GM12878 (cell line): Measurements from ENCODE around the gene HTR1D. TPM values are rescaled to one million over a fixed set of nuclear protein-coding genes. Genes with fewer than 3 reads are reported as not detected.

Experiments
- ATAC-seq: fragments of 200-7000 bp; cut with Tn5 transposase; 3 replicates; pipeline ENCODE4 v1.9.1; 2020; ENCODE audit warnings: mild to moderate bottlenecking, moderate library complexity
- BruUV-seq: library from RNA; stranded (reverse); fragments of 400-500 nt; replicated peaks from 2 replicates; lab custom pipeline; 2021; lab: Mats Ljungman, UMichigan
- CTCF ChIA-PET: fragments of 300-600 bp; sonication (Branson Sonifier 250); formaldehyde crosslinking; extraction: SDS; loops from one replicate; lab custom pipeline; 2021; ENCODE audit warnings: inconsistent platforms; lab: Yijun Ruan, JAX
- POLR2A ChIA-PET: fragments of 350-600 bp; formaldehyde crosslinking; extraction: SDS; loops from one replicate; lab custom pipeline; 2021; ENCODE audit warnings: inconsistent platforms; lab: Charles Lee
- RAD21 ChIA-PET: fragments of 300-600 bp; sonication (Branson Sonifier 250); formaldehyde crosslinking; loops from one replicate; lab custom pipeline; 2023; ENCODE audit warnings: antibody characterized with exemption; ENCODE audit not compliant: unreplicated experiment; lab: Charles Lee
- SMC1A ChIA-PET: fragments of 300-600 bp; sonication (Branson Sonifier 250); formaldehyde crosslinking; loops from one replicate; lab custom pipeline; 2023; ENCODE audit not compliant: unreplicated experiment, uncharacterized antibody; lab: Charles Lee
- DNase-seq: peaks from one replicate; pipeline ENCODE4 v3.0.0-alpha.2; 2011; ENCODE audit warnings: low read depth, low spot score
- FAIRE-seq: peaks from 3 replicates; lab custom pipeline; 2011; peaks lifted over from hg19 to GRCh38; lab: Jason Lieb, UNC
- H2AFZ ChIP-seq: 2 replicates; pipeline ENCODE4 v1.6.0; 2011; ENCODE audit warnings: low read depth, low read length, control low read depth; ENCODE audit not compliant: control insufficient read depth
- H3K27ac ChIP-seq: 2 replicates; pipeline ENCODE4 v1.5.1; 2011; ENCODE audit warnings: control low read depth; ENCODE audit not compliant: control insufficient read depth, insufficient read depth
- H3K27me3 ChIP-seq, 2 experiments: replicated peaks in 1 of 2; 2 replicates each; pipeline versions ENCODE4 v1.6.0 to v1.6.1; 2011; ENCODE audit warnings: low read length in 1 of 2; ENCODE audit not compliant: control insufficient read depth in 2 of 2, insufficient read depth in 2 of 2
- H3K36me3 ChIP-seq, 2 experiments: 2 replicates each; pipeline ENCODE4 v1.5.1; 2011; ENCODE audit warnings: low read length in 1 of 2; ENCODE audit not compliant: control insufficient read depth in 2 of 2, insufficient read depth in 2 of 2
- H3K4me1 ChIP-seq: 2 replicates; pipeline ENCODE4 v1.6.1; 2011; ENCODE audit warnings: mild to moderate bottlenecking, low read length, moderate library complexity, mixed read lengths; ENCODE audit not compliant: control insufficient read depth, insufficient read depth
- H3K4me2 ChIP-seq: 2 replicates; pipeline ENCODE4 v1.6.0; 2011; ENCODE audit warnings: control low read depth; ENCODE audit not compliant: control insufficient read depth, insufficient read depth
- H3K4me3 ChIP-seq: fragments of 200-600 bp; sonication (generic); 2 replicates; pipeline ENCODE4 v1.5.1; 2016
- H3K79me2 ChIP-seq: 2 replicates; pipeline ENCODE4 v1.6.0; 2011; ENCODE audit warnings: low read length; ENCODE audit not compliant: control insufficient read depth, insufficient read depth
- H3K9ac ChIP-seq: 2 replicates; pipeline ENCODE4 v1.8.0; 2011; ENCODE audit warnings: low read length, control low read depth, mixed read lengths; ENCODE audit not compliant: control insufficient read depth, insufficient read depth
- H3K9me3 ChIP-seq: replicated peaks from 3 replicates; pipeline ENCODE4 v1.5.1; 2011; ENCODE audit warnings: mild to moderate bottlenecking, low read length; ENCODE audit not compliant: control insufficient read depth, insufficient read depth
- H4K20me1 ChIP-seq: 2 replicates; pipeline ENCODE4 v1.6.0; 2011; ENCODE audit not compliant: control insufficient read depth, insufficient read depth
- BHLHE40 ChIP-seq, 2 experiments: fragments of 450-650 bp in 1 of 2; IDR thresholded peaks; 2 replicates each; pipeline ENCODE4 v1.6.1; 2011 to 2017; ENCODE audit warnings: low read depth in 2 of 2, borderline replicate concordance in 1 of 2, improper control_type of control experiment in 1 of 2, low read length in 1 of 2, mild to moderate bottlenecking in 1 of 2
- BMI1 ChIP-seq: fragments of 450-650 bp; IDR thresholded peaks from 2 replicates; pipeline ENCODE4 v1.6.1; 2016; ENCODE audit warnings: mild to moderate bottlenecking, moderate library complexity, borderline replicate concordance
- CBFB ChIP-seq: IDR thresholded peaks from 2 replicates; pipeline ENCODE4 v1.6.1; 2016; ENCODE audit warnings: antibody characterized with exemption, low read depth
- CEBPB ChIP-seq, 2 experiments: fragments of 150-350 bp in 1 of 2; IDR thresholded peaks; 2 replicates each; pipeline ENCODE4 v1.6.1; 2012 to 2014; ENCODE audit warnings: low read depth in 2 of 2, low read length in 2 of 2, borderline replicate concordance in 1 of 2, inconsistent platforms in 1 of 2
- EGR1 ChIP-seq, 2 experiments: IDR thresholded peaks; 1 replicate in 1 of 2; 2 replicates in 1 of 2; pipeline ENCODE4 v1.6.1; 2011 to 2012; ENCODE audit warnings: low read depth in 2 of 2, low read length in 2 of 2, borderline replicate concordance in 1 of 2, mild to moderate bottlenecking in 1 of 2, moderate library complexity in 1 of 2
- FOXK2 ChIP-seq: fragments of 450-650 bp; IDR thresholded peaks from 2 replicates; pipeline ENCODE4 v1.6.1; 2017; ENCODE audit warnings: mild to moderate bottlenecking, moderate library complexity
- HDGF ChIP-seq: fragments of 450-650 bp; IDR thresholded peaks from 2 replicates; pipeline ENCODE4 v1.6.1; 2016; ENCODE audit warnings: antibody characterized with exemption
- MTA3 ChIP-seq: IDR thresholded peaks from 2 replicates; pipeline ENCODE4 v1.6.1; 2012; ENCODE audit warnings: low read length, inconsistent platforms, borderline replicate concordance
- NFIC ChIP-seq: IDR thresholded peaks from 2 replicates; pipeline ENCODE4 v1.6.1; 2012; ENCODE audit warnings: low read depth, mild to moderate bottlenecking, inconsistent platforms, low read length, moderate library complexity
- POLR2AphosphoS2 ChIP-seq: IDR thresholded peaks from 2 replicates; pipeline ENCODE4 v1.6.1; 2011; ENCODE audit warnings: low read depth, mild to moderate bottlenecking, low read length, improper control_type of control experiment, moderate library complexity
- RFX5 ChIP-seq: IDR thresholded peaks from 2 replicates; pipeline ENCODE4 v1.6.1; 2011; ENCODE audit warnings: low read depth, low read length, improper control_type of control experiment
- SUPT20H ChIP-seq: IDR thresholded peaks from 2 replicates; pipeline ENCODE4 v1.6.1; 2011; ENCODE audit warnings: low read depth, mild to moderate bottlenecking, low read length, moderate library complexity, borderline replicate concordance; ENCODE audit not compliant: control insufficient read depth
- TARDBP ChIP-seq: IDR thresholded peaks from 2 replicates; pipeline ENCODE4 v1.6.1; 2016; ENCODE audit warnings: borderline replicate concordance
- TCF12 ChIP-seq: IDR thresholded peaks from 2 replicates; pipeline ENCODE4 v1.6.1; 2011; ENCODE audit warnings: low read depth, mild to moderate bottlenecking, low read length
- TCF7 ChIP-seq: IDR thresholded peaks from 2 replicates; pipeline ENCODE4 v1.6.1; 2014; ENCODE audit warnings: antibody characterized with exemption, borderline replicate concordance
- WRNIP1 ChIP-seq: IDR thresholded peaks from 2 replicates; pipeline ENCODE4 v1.6.1; 2011; ENCODE audit warnings: low read depth, low read length, improper control_type of control experiment, borderline replicate concordance
- ZNF24 ChIP-seq: fragments of 450-650 bp; IDR thresholded peaks from 2 replicates; pipeline ENCODE4 v1.6.1; 2017; ENCODE audit warnings: antibody characterized with exemption, mild to moderate bottlenecking
- WGBS: methylation state at CpG from one replicate; pipeline ENCODE4 v1.1.6; 2016; ENCODE audit warnings: low lambda C conversion rate; ENCODE audit not compliant: insufficient replicate concordance, insufficient coverage; ENCODE audit errors: missing lambda C conversion rate; 5-methylcytosine and 5-hydroxymethylcytosine counted together
- in situ Hi-C: fragments of 300-500 bp; cut with MboI; formaldehyde crosslinking; loops from 9 replicates; pipeline ENCODE4 v1.14.3; 2018; ENCODE audit warnings: mixed read lengths
- intact Hi-C: fragments of 100-400 bp; cut with micrococcal nuclease; formaldehyde crosslinking; loops from one replicate; pipeline ENCODE4 v1.14.2; 2022; ENCODE audit not compliant: unreplicated experiment
- polyA plus RNA-seq, 11 experiments: library from polyadenylated mRNA; depleted of rRNA in 4 of 11; unstranded in 6 of 11; stranded (reverse) in 5 of 11; fragments of >200 nt; fragmentation: Nextera tagmentation in 4 of 11; fragmentation: Illumina TruSeq in 1 of 11; extraction: Ambion mirVana in 4 of 11; extraction: Trizol in 1 of 11; gene quantifications; 1 replicate in 1 of 11; 2 replicates in 10 of 11; pipeline versions ENCODE4 v1.2.1 to v1.2.3, GENCODE V29; 2011 to 2016; ENCODE audit warnings: inconsistent platforms in 2 of 11, missing spikeins in 2 of 11, low read depth in 1 of 11
- total RNA-seq, 4 experiments: library from RNA; depleted of rRNA in 3 of 4; stranded (reverse); fragments of >200 nt in 3 of 4; fragmentation: Illumina TruSeq in 1 of 4; extraction: Trizol in 1 of 4; gene quantifications; 2 replicates each; pipeline versions ENCODE4 v1.2.1 to v1.2.3, GENCODE V29; 2013 to 2021
- TF ChIP-seq, protein P1 (sequence below): fragments of 150-350 bp; IDR thresholded peaks from 2 replicates; pipeline ENCODE4 v1.6.1; 2014; ENCODE audit warnings: mild to moderate bottlenecking, low read depth, low read length
- TF ChIP-seq, protein P2 (sequence below): IDR thresholded peaks from 2 replicates; pipeline ENCODE4 v1.6.1; 2011; ENCODE audit warnings: borderline replicate concordance, low read depth, mild to moderate bottlenecking, moderate library complexity, mixed read lengths, low read length; ENCODE audit not compliant: insufficient read depth; ENCODE audit errors: extremely low read length
- TF ChIP-seq, protein P3 (sequence below): fragments of 450-650 bp; IDR thresholded peaks from 2 replicates; pipeline ENCODE4 v1.6.1; 2018; ENCODE audit warnings: borderline replicate concordance, mild to moderate bottlenecking; ENCODE audit not compliant: partially characterized antibody

HTR1D gene
- total and polyA plus RNA-seq, 10 of the 15 experiments (the other 5 are each of a cell fraction or from before 2014, with no cell fraction given) = 0.07 TPM; not detected in 9

DNA sequence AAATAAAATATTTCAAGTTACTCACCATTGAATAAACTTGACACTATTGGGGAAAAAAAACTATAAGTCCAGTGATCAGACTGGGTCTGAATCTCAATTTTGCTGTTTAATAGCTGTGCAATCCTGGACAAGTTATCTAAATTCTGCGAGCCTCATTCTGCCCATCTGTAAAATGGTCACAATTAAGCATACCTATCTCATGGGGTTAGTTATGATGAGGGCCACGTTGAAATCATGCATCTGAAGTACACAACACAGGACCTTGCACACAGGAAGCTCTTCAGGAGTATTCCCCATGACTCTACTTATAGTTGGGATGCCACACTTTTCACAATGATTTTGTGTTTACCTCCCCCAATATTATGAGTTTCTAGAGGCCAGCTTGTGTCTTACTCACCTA lies 3.8 kb upstream of the HTR1D start:
- Histone ChIP-seq H3K9me3 (no peaks in the 10 kb centered on the region), H3K4me3 (no peak overlapping the region), H4K20me1 (no peaks in the 10 kb centered on the region), H2AFZ (no peak overlapping the region), H3K36me3 (no peaks in the 10 kb centered on the region), H3K9ac (no peak overlapping the region), H3K4me1 (no peaks in the 10 kb centered on the region), H3K79me2 (no peaks in the 10 kb centered on the region), H3K27me3 (peaks cover 0 to 1% of the 10 kb centered on the region in 2 experiments; a peak in 3 of 4 replicates), H3K27ac (no peak overlapping the region), H3K4me2 (no peak overlapping the region)
- DNase-seq = no peak
- intact Hi-C loops (no loop called here), in situ Hi-C loops (no loop called here)
- TF ChIP-seq NFIC (no peak), EGR1 (IDR thresholded peaks at IDR 0.05; ENCODE audit: borderline replicate concordance in 1 of 2, low read depth in 2 of 2, low read length in 2 of 2) (no peak), MTA3 (no peak), HDGF (no peak), POLR2AphosphoS2 (no peak), TCF7 (no peak), FOXK2 (no peak), SUPT20H (no peak), CBFB (no peak), TCF12 (no peak), WRNIP1 (no peak), RFX5 (no peak), BHLHE40 (IDR thresholded peaks at IDR 0.05; ENCODE audit: borderline replicate concordance in 1 of 2, low read depth in 2 of 2, low read length in 1 of 2) (no peak), BMI1 (no peak), ZNF24 (no peak), CEBPB (IDR thresholded peaks at IDR 0.05; ENCODE audit: borderline replicate concordance in 1 of 2, low read depth in 2 of 2, low read length in 2 of 2) (no peak), TARDBP (no peak)
- TF ChIP-seq, protein P1, sequence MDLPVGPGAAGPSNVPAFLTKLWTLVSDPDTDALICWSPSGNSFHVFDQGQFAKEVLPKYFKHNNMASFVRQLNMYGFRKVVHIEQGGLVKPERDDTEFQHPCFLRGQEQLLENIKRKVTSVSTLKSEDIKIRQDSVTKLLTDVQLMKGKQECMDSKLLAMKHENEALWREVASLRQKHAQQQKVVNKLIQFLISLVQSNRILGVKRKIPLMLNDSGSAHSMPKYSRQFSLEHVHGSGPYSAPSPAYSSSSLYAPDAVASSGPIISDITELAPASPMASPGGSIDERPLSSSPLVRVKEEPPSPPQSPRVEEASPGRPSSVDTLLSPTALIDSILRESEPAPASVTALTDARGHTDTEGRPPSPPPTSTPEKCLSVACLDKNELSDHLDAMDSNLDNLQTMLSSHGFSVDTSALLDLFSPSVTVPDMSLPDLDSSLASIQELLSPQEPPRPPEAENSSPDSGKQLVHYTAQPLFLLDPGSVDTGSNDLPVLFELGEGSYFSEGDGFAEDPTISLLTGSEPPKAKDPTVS = no peak
- TF ChIP-seq, protein P2, sequence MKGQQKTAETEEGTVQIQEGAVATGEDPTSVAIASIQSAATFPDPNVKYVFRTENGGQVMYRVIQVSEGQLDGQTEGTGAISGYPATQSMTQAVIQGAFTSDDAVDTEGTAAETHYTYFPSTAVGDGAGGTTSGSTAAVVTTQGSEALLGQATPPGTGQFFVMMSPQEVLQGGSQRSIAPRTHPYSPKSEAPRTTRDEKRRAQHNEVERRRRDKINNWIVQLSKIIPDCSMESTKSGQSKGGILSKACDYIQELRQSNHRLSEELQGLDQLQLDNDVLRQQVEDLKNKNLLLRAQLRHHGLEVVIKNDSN = no peak
- TF ChIP-seq, protein P3, sequence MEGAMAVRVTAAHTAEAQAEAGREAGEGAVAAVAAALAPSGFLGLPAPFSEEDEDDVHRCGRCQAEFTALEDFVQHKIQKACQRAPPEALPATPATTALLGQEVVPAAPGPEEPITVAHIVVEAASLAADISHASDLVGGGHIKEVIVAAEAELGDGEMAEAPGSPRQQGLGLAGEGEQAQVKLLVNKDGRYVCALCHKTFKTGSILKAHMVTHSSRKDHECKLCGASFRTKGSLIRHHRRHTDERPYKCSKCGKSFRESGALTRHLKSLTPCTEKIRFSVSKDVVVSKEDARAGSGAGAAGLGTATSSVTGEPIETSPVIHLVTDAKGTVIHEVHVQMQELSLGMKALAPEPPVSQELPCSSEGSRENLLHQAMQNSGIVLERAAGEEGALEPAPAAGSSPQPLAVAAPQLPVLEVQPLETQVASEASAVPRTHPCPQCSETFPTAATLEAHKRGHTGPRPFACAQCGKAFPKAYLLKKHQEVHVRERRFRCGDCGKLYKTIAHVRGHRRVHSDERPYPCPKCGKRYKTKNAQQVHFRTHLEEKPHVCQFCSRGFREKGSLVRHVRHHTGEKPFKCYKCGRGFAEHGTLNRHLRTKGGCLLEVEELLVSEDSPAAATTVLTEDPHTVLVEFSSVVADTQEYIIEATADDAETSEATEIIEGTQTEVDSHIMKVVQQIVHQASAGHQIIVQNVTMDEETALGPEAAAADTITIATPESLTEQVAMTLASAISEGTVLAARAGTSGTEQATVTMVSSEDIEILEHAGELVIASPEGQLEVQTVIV = no peak
- ATAC-seq = no peak
- no TSS peak for BruUV-seq
- SMC1A ChIA-PET = no interaction called here
- WGBS = 0% methylated on average over 2 of the region's 2 CpGs
- RAD21 ChIA-PET = interaction anchor here (1.1 kb wide), 1 partner anchor 9 kb away, joined by 3 read pairs; no protein-coding TSS in a partner anchor
- CTCF ChIA-PET = interaction anchor here (0.7 to 1.5 kb wide), 4 partner anchors 10 to 183 kb away, joined by 3 to 4 read pairs (median 4); no protein-coding TSS in a partner anchor
- FAIRE-seq = no peak
- POLR2A ChIA-PET = no interaction called here
